ENCODE measurements around the gene NFIX.

GRCh38 chr19:12954612-12954962 is 40.7 kb upstream of the NFIX start:
- no peak for TF ChIP-seq CTCF (conservative IDR thresholded peaks at IDR 0.05)
- TF ChIP-seq ZFX (IDR thresholded peaks at IDR 0.05), result no peak

Measured in C4-2B (cell line).